H7 (cell line): ENCODE results near the gene HDLBP. TPM values are rescaled to one million over a fixed set of nuclear protein-coding genes. Genes with fewer than 3 reads are reported as not detected.
"Not testable (repeated sequence)": the region's sequence is repeated elsewhere in the genome, so short reads cannot be mapped to it uniquely, and the experiment has no call there.

Experiments used
- DNase-seq: peaks from one replicate; pipeline ENCODE4 v3.0.0; 2012
- H3K27me3 ChIP-seq: 2 replicates; pipeline ENCODE4 v1.6.0; 2011; ENCODE audit warnings: mild to moderate bottlenecking, low read length; ENCODE audit not compliant: control insufficient read depth, insufficient read depth
- H3K36me3 ChIP-seq: replicated peaks from 2 replicates; pipeline ENCODE4 v1.5.1; 2011; ENCODE audit warnings: low read length; ENCODE audit not compliant: control insufficient read depth, insufficient read depth
- H3K4me3 ChIP-seq: 2 replicates; pipeline ENCODE4 v1.5.1; 2011; ENCODE audit warnings: low read depth, mild to moderate bottlenecking, control low read depth, low read length, moderate library complexity; ENCODE audit not compliant: insufficient read depth
- total RNA-seq: library from RNA; depleted of rRNA; stranded (reverse); fragments of >200 nt; shearing (Covaris generic); gene quantifications from 2 replicates; pipeline ENCODE4 v1.2.3, GENCODE V29; 2014

Gene HDLBP
- total RNA-seq, 1 experiment from 2014 or later: 362 TPM

GRCh38 chr2:241282555-241282954 lies 32.9 kb downstream of the HDLBP start:
- DNase-seq: no peak

GRCh38 chr2:241280291-241280690 lies 35.2 kb downstream of the HDLBP start:
- Histone ChIP-seq H3K27me3 (no peaks in the 10 kb centered on the region), H3K4me3 (no peak overlapping the region), H3K36me3 (no peaks in the 10 kb centered on the region)
- DNase-seq: no peak

More at GRCh38 chr2:241282555-241282954, 32.9 kb downstream of the HDLBP start:
- Histone ChIP-seq H3K4me3 (no peak overlapping the region), H3K27me3 (no peaks in the 10 kb centered on the region), H3K36me3 (no peaks in the 10 kb centered on the region)

GRCh38 chr2:241279828-241280227 lies 35.6 kb downstream of the HDLBP start:
- DNase-seq: peak; percentile 17
- Histone ChIP-seq H3K27me3 (no peaks in the 10 kb centered on the region), H3K36me3 (no peaks in the 10 kb centered on the region), H3K4me3 (no peak overlapping the region)

- no peak overlapping the region for H3K4me3 ChIP-seq
- DNase-seq: peak; percentile 16
These were observed 36.1 kb downstream of the HDLBP start for GRCh38 chr2:241279413-241279812.

GRCh38 chr2:241278306-241278705 lies 37.2 kb downstream of the HDLBP start:
- H3K36me3 ChIP-seq, H3K4me3 ChIP-seq, H3K27me3 ChIP-seq, DNase-seq: not testable (repeated sequence)

More at GRCh38 chr2:241279413-241279812, 36.1 kb downstream of the HDLBP start:
- H3K27me3 ChIP-seq: no peaks in the 10 kb centered on the region
- H3K36me3 ChIP-seq: no peaks in the 10 kb centered on the region

GRCh38 chr2:241275910-241276309 lies 39.6 kb downstream of the HDLBP start:
- Histone ChIP-seq H3K27me3 (no peaks in the 10 kb centered on the region), H3K4me3 (no peak overlapping the region), H3K36me3 (no peaks in the 10 kb centered on the region)
- DNase-seq: no peak

- H3K4me3 ChIP-seq: no peak overlapping the region
- H3K27me3 ChIP-seq: no peaks in the 10 kb centered on the region
- DNase-seq: no peak
- H3K36me3 ChIP-seq: no peaks in the 10 kb centered on the region
These were observed 40.0 kb downstream of the HDLBP start for GRCh38 chr2:241275504-241275903.

- H3K4me3 ChIP-seq: no peak overlapping the region
- no peak for DNase-seq
These were observed 41.3 kb downstream of the HDLBP start for GRCh38 chr2:241274127-241274526.

GRCh38 chr2:241273210-241274020 lies 42.1 kb downstream of the HDLBP start:
- no peaks in the 10 kb centered on the region for H3K36me3 ChIP-seq
- no peak for DNase-seq
- no peaks in the 10 kb centered on the region for H3K27me3 ChIP-seq
- peak overlapping the region; percentile 73 for H3K4me3 ChIP-seq

More at GRCh38 chr2:241274127-241274526, 41.3 kb downstream of the HDLBP start:
- Histone ChIP-seq H3K27me3 (no peaks in the 10 kb centered on the region), H3K36me3 (no peaks in the 10 kb centered on the region)

- DNase-seq: peak; percentile 90
- Histone ChIP-seq H3K27me3 (no peaks in the 10 kb centered on the region), H3K4me3 (peak overlapping the region; percentile 73), H3K36me3 (peaks cover 2% of the 10 kb centered on the region; the same call in 1 of the 2 replicates)
These were observed 42.9 kb downstream of the HDLBP start for GRCh38 chr2:241272303-241273209.

GRCh38 chr2:241271706-241272302 lies 43.7 kb downstream of the HDLBP start:
- no peaks in the 10 kb centered on the region for H3K27me3 ChIP-seq
- H3K36me3 ChIP-seq: peaks cover 2% of the 10 kb centered on the region
- DNase-seq: no peak
- peak overlapping the region; percentile 73 for H3K4me3 ChIP-seq

GRCh38 chr2:241270531-241270930 lies 44.9 kb downstream of the HDLBP start:
- peak; percentile 7 for DNase-seq
- Histone ChIP-seq H3K27me3 (no peaks in the 10 kb centered on the region), H3K36me3 (peaks cover 8% of the 10 kb centered on the region), H3K4me3 (no peak overlapping the region)

GRCh38 chr2:241269707-241270520 lies 45.6 kb downstream of the HDLBP start:
- Histone ChIP-seq H3K27me3 (no peaks in the 10 kb centered on the region), H3K4me3 (no peak overlapping the region), H3K36me3 (peaks cover 10% of the 10 kb centered on the region)
- peak; percentile 8 for DNase-seq
